ENCODE data around the gene ATP2C1. TPM values are rescaled to one million over a fixed set of nuclear protein-coding genes. Genes with fewer than 3 reads are reported as not detected.
"Not testable (repeated sequence)": the region's sequence is repeated elsewhere in the genome, so short reads cannot be mapped to it uniquely, and the experiment has no call there.

ATP2C1 gene
- total and polyA plus RNA-seq, 4 donors = 82.5 to 171 (median 136) TPM

DNA sequence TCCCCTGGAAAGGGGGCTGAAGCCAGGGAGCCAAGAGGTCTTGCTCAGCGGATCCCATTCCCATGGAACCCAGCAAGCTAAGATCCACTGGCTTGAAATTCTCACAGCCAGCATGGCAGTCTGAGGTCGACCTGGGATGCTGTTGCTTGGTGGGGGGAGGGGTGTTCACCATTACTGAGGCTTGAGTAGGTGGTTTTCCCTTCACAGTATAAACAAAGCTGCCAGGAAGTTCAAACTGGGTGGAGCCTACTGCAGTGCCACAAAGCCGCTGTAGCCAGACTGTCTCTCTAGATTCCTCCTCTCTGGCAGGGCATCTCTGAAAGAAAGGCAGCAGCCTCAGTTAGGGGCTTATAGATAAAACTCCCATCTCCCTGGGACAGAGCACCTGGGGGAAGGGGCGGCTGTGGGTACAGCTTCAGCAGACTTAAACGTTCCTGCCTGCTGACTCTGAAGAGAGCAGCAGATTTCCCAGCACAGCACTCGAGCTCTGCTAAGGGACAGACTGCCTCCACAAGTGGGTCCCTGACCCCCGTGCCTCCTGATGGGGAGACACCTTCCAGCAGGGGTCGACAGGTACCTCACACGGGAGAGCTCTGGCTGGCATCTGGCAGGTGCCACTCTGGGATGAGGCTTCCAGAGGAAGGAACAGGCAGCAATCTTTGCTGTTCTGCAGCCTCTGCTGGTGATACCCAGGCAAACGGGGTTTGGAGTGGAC, 148.5 kb downstream of the ATP2C1 start:
- H3K9me3 ChIP-seq (ENCODE audit: control insufficient read depth, insufficient read depth, low read length); H3K4me1 ChIP-seq (ENCODE audit: control insufficient read depth, insufficient read depth, low read length); H3K27ac ChIP-seq (ENCODE audit: low read depth, low read length); H3K27me3 ChIP-seq (ENCODE audit: control insufficient read depth, insufficient read depth, low read length); H3K4me3 ChIP-seq (ENCODE audit: low read depth, low read length); H3K36me3 ChIP-seq (ENCODE audit: control insufficient read depth, insufficient read depth, low read length); DNase-seq (ENCODE audit: low read depth in 4 of 6, low spot score in 6 of 6): not testable (repeated sequence)
- 87% methylated on average over 8 of the region's 10 CpGs for WGBS (ENCODE audit: insufficient coverage)

GRCh38 chr3:131047582-131047981, 153.7 kb downstream of the ATP2C1 start:
- Histone ChIP-seq H3K4me3 (ENCODE audit: low read depth, low read length) (no peak overlapping the region), H3K9me3 (ENCODE audit: control insufficient read depth, insufficient read depth, low read length) (no peaks in the 10 kb centered on the region), H3K4me1 (ENCODE audit: control insufficient read depth, insufficient read depth, low read length) (no peaks in the 10 kb centered on the region), H3K27me3 (ENCODE audit: control insufficient read depth, insufficient read depth, low read length) (no peaks in the 10 kb centered on the region), H3K36me3 (ENCODE audit: control insufficient read depth, insufficient read depth, low read length) (peaks cover 2% of the 10 kb centered on the region), H3K27ac (ENCODE audit: low read depth, low read length) (no peak overlapping the region)
- DNase-seq (ENCODE audit: low read depth in 4 of 6, low spot score in 6 of 6) = no peak
- WGBS (ENCODE audit: insufficient coverage) = 86% methylated on average over 2 of the region's 2 CpGs

GRCh38 chr3:131048030-131048429, 154.1 kb downstream of the ATP2C1 start:
- DNase-seq (ENCODE audit: low read depth in 4 of 6, low spot score in 6 of 6) = no peak
- Histone ChIP-seq H3K4me1 (ENCODE audit: control insufficient read depth, insufficient read depth, low read length) (no peaks in the 10 kb centered on the region), H3K4me3 (ENCODE audit: low read depth, low read length) (no peak overlapping the region), H3K9me3 (ENCODE audit: control insufficient read depth, insufficient read depth, low read length) (no peaks in the 10 kb centered on the region), H3K27ac (ENCODE audit: low read depth, low read length) (no peak overlapping the region), H3K27me3 (ENCODE audit: control insufficient read depth, insufficient read depth, low read length) (no peaks in the 10 kb centered on the region), H3K36me3 (ENCODE audit: control insufficient read depth, insufficient read depth, low read length) (peaks cover 2% of the 10 kb centered on the region)
- 95% methylated on average over 7 of the region's 7 CpGs for WGBS (ENCODE audit: insufficient coverage)

- Histone ChIP-seq H3K4me3 (ENCODE audit: low read depth, low read length) (no peak overlapping the region), H3K27ac (ENCODE audit: low read depth, low read length) (no peak overlapping the region), H3K4me1 (ENCODE audit: control insufficient read depth, insufficient read depth, low read length) (no peaks in the 10 kb centered on the region), H3K9me3 (ENCODE audit: control insufficient read depth, insufficient read depth, low read length) (no peaks in the 10 kb centered on the region), H3K27me3 (ENCODE audit: control insufficient read depth, insufficient read depth, low read length) (no peaks in the 10 kb centered on the region), H3K36me3 (ENCODE audit: control insufficient read depth, insufficient read depth, low read length) (peaks cover 2% of the 10 kb centered on the region)
- peak in 1 of 6 donors; percentile 51 for DNase-seq (ENCODE audit: low read depth in 4 of 6, low spot score in 6 of 6)
- 77% methylated on average over 1 of the region's 3 CpGs for WGBS (ENCODE audit: insufficient coverage)
Measured at GRCh38 chr3:131050001-131050400, 156.1 kb downstream of the ATP2C1 start.

DNA sequence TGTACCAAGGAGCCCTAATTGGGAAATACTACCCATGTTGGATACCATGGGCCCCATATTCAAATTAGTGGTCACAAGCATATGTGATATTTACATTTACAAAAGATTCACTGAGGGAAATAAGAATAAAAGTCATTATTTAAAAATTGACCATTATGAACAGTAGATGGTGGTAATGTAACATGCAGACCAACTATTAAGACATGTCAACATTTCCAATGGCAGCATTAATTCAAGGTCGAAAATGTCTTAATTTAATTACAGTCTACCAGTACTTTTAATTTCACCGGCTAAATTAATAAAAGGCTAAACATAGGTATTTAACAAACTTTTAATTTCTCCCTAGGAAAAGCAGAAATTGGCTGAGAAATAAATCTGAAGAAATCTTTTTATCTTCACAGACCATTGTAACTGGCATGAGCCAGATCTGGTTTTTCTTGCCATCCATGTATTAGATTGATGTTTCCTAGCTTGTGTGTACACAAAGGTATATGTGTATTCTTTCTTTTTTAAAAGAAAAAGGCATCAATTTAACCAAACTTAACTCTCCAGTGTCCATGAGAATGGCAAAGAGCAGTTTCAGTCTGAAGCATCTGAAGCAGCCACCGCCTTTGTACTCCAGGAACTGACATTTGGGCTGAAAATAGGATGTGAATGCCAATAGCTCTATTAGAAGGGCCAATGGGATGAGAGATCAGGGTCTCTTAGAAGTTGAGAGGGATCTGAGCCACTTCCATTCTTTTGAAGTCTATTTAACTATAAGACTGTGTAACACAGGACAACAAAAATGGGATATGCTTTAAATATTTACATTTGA, 159.4 kb downstream of the ATP2C1 start:
- H3K27me3 ChIP-seq (ENCODE audit: control insufficient read depth, insufficient read depth, low read length) = no peaks in the 10 kb centered on the region

More for the DNA sequence above, 159.4 kb downstream of the ATP2C1 start:
- Histone ChIP-seq H3K4me1 (ENCODE audit: control insufficient read depth, insufficient read depth, low read length) (no peaks in the 10 kb centered on the region), H3K4me3 (ENCODE audit: low read depth, low read length) (no peak overlapping the region), H3K36me3 (ENCODE audit: control insufficient read depth, insufficient read depth, low read length) (no peaks in the 10 kb centered on the region), H3K27ac (ENCODE audit: low read depth, low read length) (no peak overlapping the region), H3K9me3 (ENCODE audit: control insufficient read depth, insufficient read depth, low read length) (no peaks in the 10 kb centered on the region)
- WGBS (ENCODE audit: insufficient coverage) = no CpG with 5 or more reads among the region's 3 CpGs
- DNase-seq (ENCODE audit: low read depth in 4 of 6, low spot score in 6 of 6) = peak in 2 of 6 donors; percentile 27 to 62

Small RNAs within 50 kb of the gene (small RNA-seq; reads per million reads assigned to genes)
- not detected for gene RF00019 (ENCODE audit: low replicate concordance)

Other genes starting within 250 kb of the ATP2C1 start
- gene PIK3R4, start 147.3 kb upstream of the ATP2C1 start, total RNA-seq = 10 to 100 TPM; 30.8 to 42.2 TPM
- 10 to 100 TPM; 24.3 to 27.5 TPM for gene PIK3R4, start 147.3 kb upstream of the ATP2C1 start, polyA plus RNA-seq (ENCODE audit: insufficient read length in 2 of 2)
- 10 to 100 TPM in 1 of 2 donors, 1 to 10 TPM in 1; 9.7 to 13.2 TPM for gene ASTE1, start 132.7 kb downstream of the ATP2C1 start, total RNA-seq
- gene ASTE1, start 132.7 kb downstream of the ATP2C1 start, polyA plus RNA-seq (ENCODE audit: insufficient read length in 2 of 2) = 10 to 100 TPM in 1 of 2 donors, 1 to 10 TPM in 1; 9.0 to 11.9 TPM
- 10 to 100 TPM; 25.0 to 42.1 TPM for gene NEK11, start 132.8 kb downstream of the ATP2C1 start, total RNA-seq
- 10 to 100 TPM; 20.8 to 21.6 TPM for gene NEK11, start 132.8 kb downstream of the ATP2C1 start, polyA plus RNA-seq (ENCODE audit: insufficient read length in 2 of 2)

All from spinal cord (tissue), 10 donors.